Vagina (tissue), 2 donors: Measurements from ENCODE around the gene SKA1.

Experiments
- POLR2AphosphoS5 ChIP-seq, 2 donors: sonication (generic); formaldehyde crosslinking; IDR thresholded peaks; one replicate each; pipeline ENCODE4 v1.9.0; 2017; ENCODE audit warnings: antibody characterized with exemption in 2 of 2, mild to moderate bottlenecking in 2 of 2, low read depth in 1 of 2; ENCODE audit not compliant: insufficient read depth in 1 of 2
- TF ChIP-seq, protein P1 (sequence below), 3 experiments: fragments of 450-650 bp in 2 of 3; fragments of 200-600 bp in 1 of 3; sonication (generic) in 1 of 3; IDR thresholded peaks; one replicate each; pipeline ENCODE4 v1.5.1; 2017 to 2019; ENCODE audit warnings: antibody characterized with exemption in 3 of 3, mild to moderate bottlenecking in 2 of 3, moderate library complexity in 2 of 3

DNA sequence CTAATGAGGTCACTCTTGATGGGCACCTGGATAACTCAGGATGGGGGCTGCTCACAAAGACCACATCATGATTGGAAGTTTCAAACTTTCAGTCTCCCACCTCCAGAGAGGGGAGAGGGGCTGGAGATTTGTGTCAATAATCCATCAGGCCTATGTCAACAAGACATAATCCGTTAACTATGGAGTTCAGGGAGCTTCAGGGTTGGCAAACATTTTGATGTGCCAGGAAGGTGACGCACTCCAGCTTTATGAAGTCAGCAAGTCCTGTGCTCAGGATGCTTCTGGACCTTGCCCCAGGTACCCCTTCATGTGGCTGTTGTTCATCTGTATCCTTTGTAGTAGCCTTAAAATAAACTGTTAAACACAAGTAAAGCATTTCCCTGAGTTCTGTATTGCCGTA is 19.0 kb downstream of the SKA1 start:
- TF ChIP-seq, protein P1, sequence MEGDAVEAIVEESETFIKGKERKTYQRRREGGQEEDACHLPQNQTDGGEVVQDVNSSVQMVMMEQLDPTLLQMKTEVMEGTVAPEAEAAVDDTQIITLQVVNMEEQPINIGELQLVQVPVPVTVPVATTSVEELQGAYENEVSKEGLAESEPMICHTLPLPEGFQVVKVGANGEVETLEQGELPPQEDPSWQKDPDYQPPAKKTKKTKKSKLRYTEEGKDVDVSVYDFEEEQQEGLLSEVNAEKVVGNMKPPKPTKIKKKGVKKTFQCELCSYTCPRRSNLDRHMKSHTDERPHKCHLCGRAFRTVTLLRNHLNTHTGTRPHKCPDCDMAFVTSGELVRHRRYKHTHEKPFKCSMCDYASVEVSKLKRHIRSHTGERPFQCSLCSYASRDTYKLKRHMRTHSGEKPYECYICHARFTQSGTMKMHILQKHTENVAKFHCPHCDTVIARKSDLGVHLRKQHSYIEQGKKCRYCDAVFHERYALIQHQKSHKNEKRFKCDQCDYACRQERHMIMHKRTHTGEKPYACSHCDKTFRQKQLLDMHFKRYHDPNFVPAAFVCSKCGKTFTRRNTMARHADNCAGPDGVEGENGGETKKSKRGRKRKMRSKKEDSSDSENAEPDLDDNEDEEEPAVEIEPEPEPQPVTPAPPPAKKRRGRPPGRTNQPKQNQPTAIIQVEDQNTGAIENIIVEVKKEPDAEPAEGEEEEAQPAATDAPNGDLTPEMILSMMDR (IDR thresholded peaks at IDR 0.05): no peak
- no peak for TF ChIP-seq POLR2AphosphoS5 (IDR thresholded peaks at IDR 0.05; ENCODE audit: insufficient read depth in 1 of 2, low read depth in 1 of 2)
